COLO668 (cell line): ENCODE data around the gene PRPF38A.
"Not testable (repeated sequence)": the region's sequence is repeated elsewhere in the genome, so short reads cannot be mapped to it uniquely, and the experiment has no call there.

Experiments
- DNase-seq: peaks from one replicate; lab custom pipeline; 2025; ENCODE audit not compliant: unreplicated experiment; lab: John Stamatoyannopoulos, UW

Gene PRPF38A, protein sequence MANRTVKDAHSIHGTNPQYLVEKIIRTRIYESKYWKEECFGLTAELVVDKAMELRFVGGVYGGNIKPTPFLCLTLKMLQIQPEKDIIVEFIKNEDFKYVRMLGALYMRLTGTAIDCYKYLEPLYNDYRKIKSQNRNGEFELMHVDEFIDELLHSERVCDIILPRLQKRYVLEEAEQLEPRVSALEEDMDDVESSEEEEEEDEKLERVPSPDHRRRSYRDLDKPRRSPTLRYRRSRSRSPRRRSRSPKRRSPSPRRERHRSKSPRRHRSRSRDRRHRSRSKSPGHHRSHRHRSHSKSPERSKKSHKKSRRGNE

DNA sequence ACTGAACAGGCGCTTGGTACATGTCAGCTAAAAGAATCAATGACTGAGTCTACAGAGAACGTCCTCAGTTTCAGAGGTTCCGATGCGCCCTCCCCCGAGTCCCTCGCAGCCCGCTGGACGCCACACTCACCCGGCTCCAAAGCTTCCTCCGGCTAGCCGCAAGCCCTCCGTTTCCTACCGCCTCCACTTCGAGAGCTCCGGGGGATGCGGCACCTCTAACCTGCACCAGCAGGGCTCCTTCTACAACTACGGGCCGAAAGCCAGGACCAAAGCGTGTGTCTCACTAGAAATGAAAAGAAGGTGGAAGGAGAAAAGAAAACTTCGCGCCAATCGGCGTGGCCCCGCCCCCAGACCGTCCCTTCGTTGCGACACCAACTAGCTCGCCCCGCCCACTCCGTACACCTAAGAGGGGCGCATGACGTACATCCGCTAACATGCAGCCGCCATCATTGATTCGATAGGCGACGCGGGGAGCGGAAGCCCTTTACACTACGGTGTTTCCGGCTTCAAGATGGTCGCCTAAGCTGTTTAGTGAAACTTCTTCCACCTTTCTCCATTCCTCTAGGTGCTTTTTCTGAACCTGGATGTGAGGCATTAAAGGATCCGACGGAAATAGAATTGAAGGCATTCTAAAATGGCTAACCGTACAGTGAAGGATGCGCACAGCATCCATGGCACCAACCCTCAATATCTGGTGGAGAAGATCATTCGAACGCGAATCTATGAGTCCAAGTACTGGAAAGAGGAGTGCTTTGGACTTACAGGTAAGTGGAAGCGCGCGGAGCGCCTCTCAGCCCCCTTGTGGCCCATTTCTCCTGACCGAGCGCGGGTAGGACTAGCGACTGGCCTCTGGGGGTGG is at the start of gene PRPF38A, which contains the start of gene ORC1:
TSS of gene PRPF38A (plus strand) at position 487 of the 859 bp plus-strand sequence. CDS start at position 635, 148 bp downstream.
TSS of gene ORC1 (minus strand) at position 308 of the 859 bp plus-strand sequence. CDS start 2,200 bp downstream, outside the sequence.
- DNase-seq = peak; percentile 100

DNA sequence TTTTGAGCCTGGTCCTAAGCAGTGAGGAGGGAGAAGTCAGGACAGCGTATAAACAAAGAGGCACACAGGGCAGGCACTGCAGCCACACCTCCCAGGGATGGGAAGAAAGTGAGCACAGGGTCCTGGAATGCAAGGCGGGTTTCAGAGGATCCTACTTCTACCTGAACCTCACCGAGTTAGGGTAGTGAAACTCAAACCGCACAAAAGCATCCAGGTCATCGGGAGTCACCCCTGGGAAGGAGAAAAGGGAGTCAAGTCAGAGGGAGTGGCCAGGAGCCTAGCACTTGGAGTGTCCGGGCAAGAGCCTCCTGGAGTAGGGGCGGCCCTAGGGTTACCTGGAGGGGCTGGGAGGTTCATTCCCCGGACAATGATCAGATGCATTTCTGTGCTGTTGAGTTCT is 49.0 kb upstream of the PRPF38A start:
- no peak for DNase-seq

DNA sequence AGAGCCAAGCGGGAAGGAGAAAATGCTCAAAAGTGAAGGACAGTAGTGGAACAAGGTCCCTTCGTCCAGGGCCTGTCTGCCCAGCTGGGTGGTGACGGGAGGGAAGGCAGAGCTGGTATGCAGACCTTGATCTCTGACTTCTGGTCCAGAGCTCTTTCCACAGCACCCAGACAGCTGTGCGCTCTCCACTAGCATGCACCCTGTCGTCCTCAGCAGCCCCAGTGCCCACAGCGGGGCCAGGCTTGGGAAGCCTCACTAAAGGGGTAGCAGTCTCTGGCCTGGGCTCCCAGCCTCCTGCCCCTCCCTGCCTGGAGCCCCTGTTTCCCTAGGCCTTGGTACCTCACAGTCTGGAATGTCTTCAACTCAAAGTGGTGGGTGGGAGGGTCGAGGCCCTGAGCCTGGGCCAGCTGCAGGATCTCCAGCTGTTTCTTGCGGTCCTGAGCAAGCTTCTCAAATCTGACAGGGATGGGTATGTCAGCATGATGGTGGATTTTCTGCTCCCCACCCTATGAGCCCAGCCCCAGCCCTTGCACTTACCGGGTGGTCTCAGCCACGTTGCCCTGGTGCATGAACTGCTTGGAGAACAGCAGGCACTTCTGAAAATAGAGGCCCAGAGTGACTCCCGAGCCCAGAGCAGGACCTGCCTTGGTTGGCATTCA is 48.4 kb upstream of the PRPF38A start:
- no peak for DNase-seq

DNA sequence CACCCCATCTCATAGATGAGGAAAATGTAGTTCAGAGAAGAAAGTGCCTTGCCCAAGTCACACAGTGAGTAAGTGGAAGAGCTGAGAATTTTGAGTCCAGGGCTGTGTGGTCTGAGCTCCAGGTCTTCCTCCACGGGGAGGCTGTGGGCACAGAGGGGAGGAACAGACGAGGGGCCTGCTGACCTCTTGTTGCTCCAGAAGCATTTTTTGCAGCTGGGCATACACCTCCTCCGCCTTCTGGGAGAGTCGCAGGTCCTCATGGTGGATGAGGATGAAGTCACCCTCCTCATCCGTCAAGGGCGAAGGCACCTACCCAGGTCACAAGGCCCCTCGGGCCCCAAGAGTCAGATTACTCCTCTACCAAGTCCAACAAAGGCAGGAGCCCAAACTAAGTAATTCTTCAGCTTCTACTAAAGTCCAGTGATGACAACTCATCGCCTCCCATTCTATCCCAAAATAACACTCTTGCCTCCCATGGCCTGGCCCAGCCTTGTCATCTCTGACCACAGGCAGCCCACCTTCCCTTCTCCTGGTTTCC is 47.5 kb upstream of the PRPF38A start:
- DNase-seq = no peak

DNA sequence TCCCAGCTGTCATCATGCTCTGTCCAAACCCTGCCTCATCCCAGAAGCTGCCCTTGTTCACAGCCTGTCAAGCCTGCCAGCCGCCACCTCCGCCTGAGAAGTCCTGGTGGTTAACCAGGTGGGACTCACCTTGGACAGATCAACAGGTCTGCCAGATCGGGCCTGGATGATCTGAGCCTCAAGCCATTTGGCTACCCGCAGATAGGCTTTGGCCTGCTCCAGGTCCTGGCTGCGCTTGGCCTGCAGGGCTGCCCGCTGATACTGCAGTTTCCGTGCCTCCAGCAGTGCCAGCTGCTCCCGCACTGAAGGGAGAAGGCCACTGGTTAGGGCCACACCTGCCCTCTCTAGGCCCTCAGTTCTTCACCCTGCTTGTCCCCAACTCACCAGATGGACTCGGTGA is 47.0 kb upstream of the PRPF38A start:
- DNase-seq = no peak

DNA sequence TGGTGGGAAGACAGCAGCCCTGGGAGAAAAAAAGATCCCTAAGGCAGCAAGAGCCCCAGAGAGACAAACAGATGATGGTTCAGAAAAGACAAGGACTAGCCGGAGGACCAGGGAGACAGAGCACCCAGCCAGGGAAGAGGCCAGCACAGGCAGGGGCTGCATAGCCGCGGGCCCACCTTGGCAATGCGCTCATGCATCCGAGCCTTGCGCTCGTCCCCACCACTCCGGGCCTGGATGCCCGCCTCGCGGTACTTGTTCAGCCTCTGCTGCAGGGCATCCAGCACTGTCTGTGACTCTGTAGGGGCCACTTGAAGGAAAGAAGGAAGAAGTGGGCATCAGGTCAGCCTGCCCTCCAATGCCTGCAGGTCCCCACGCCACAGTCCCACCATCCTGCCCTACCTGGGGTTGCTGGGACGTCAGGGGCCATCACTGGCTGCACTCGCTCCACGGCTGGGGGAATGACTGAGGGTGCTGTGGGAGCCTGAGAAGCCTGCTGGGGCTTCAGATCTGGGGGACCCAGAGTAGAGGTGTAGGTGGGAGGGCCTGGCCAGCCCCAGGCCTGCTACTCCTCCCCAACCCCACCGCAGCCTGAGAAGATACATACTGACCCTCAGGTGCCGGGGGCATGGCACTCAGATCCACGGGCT is 45.4 kb upstream of the PRPF38A start:
- DNase-seq = no peak

DNA sequence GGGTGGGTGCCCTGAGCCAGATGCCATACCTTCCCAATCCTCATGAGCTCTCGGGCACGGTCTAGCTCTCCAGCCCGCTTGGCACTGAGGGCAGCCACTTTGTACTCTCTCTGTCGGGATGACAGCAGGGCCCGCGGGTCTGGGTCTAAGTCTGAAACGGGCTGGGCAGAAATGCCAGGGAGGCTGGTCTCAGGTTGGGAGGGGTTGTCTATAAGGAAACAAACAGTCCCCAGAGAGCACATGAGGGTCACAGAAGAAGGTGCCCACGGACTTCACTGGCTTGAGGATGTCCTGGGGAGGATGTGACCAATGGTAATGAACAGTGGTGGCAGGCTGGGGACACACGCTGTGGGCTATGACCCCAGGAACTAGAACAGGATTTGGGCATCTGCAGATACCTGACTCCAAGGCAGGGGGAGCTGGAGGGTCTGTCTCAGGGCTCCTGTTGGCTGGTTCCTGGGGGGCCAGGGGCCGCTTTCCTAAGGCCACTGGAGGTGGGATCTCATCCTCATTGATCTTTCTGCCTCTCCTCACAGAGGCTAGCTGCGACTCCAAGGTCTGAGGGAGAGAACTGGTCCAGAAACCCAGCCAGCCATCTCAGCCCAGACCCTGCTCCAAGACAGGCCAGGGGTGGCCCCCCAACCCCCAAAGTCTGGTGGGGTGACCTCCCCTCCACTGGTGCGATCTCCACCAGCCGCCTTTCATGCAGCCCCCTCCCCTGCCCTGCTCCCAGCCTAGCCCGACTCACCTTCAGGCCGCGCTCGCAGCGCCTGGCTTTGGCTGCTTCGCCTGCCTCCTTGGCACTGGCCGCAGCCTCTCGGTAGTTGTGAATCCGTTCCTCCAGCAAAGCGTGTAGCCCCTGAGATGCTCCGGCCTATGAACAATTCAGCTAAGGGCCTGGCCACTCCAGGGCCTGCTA is 44.5 kb upstream of the PRPF38A start:
- DNase-seq = no peak

DNA sequence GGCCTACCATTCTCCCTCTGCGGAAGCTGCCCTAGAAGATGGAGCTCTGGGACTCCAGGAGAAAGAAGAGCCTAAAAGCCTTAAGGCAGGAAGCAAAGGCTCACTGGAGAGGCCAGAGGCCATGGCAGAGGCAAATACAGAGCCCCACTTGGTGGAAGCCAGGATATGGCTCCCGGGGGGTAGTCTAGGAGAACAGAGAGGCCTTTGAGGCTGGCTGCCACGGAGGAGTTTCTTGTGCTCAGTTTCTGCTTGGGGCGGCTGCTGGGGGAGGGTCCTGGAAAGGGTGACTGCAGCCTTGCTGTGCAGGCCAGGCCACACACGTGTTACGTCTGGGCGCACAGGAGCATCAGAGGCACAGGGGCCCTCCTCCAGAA is 43.8 kb upstream of the PRPF38A start:
- DNase-seq = no peak

DNA sequence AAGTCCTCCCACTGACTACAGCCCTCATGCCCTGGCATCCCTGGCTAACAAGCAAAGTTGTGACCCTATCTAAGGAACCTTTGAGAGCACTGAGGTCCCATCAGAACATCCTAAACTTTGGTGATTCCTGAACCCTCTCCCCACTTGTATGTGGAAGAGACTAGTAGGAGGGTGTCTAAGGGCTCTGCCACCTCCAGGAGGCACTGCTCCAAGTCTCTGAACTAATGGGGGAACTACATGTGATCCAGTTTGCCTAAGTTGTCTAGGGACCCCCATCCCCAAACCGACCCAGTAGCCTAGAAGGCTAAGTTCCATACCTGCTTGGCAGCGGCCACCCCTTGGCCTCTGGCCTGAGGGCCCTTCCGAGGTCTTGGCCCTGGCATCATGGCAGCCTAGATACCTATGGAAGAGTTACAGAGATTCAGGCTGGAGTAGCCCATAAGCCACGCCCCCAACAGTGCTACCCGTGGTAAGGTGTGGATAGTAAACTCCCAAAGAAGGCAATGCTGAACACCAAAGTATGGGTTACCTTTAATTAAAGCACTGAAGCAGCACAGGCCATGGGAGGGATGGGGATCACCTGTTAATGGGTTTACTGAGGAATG is 40.1 kb upstream of the PRPF38A start:
- DNase-seq = peak; percentile 27

DNA sequence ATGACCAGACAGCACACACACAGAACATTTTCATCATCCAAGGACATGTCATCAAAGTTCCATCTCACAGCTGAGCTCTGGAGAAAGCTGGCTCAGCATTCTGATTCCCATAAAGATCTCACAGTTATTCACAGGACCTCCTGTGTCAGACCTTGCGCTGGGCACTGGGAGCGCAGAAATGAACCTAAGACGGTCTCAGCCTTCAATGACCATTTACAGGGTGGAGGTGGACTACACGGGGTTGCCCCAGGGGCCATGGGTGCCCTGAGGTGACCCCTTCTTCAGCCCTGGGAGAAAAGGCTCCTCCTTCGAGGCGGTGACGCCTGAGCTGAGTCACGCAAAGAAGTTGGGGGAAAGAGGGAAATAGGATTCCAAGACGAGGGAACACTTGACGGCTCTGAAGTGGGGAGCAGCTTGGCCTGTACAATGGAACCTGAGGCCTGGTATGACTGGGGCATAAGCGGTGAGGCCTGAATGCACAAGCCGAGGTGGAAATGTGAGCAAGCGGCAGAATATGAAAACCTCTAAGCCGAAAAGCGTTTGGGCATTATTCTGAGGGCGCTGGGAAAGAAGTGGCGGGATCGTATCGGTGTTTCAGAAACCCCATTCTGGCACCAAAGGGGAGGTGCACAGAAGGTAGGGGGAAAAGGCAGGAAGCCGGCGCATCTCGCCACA is 39.2 kb upstream of the PRPF38A start:
- DNase-seq = peak; percentile 54

DNA sequence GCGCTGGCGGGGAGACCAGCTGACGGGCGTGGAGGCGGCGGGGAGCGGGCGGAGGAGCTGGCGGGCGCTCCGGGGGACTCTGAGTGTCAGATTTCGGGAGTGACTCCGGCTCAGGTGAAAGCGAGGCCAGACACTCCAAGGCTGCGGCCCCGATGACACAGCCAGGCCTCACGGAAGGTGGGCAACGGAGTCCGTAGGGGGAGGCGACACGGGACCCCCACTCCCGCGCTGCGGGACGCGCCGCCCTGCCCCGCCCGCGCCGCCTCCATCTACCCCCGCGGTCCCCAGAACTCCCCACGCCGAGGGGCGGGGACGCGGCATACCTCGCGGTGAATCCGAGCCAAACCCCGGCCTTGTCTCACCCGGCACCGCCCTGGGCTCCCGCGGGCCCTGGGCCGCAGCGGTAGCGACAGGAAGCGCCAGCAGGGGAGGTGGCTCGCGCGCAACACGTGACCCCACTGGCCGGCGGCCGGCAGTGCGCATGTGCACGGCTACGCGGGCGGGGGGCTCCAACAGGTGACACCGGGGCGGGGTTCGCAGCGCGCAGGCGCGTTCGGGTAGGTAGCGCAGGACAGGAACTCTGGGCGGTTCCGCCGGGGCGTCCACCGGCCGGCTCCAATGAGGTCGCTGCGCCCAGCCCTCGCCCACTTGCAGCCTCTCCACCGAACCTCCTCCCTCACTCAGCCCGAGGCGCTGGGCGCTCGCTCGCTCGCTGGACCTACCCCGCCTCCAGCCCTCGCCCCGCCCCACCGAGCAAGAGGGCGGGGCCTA is 38.5 kb upstream of the PRPF38A start, which contains the start of gene CC2D1B:
TSS of gene CC2D1B (minus strand) at position 460 of the 771 bp plus-strand sequence. CDS start 1,585 bp downstream, outside the sequence.
- peak; percentile 100 for DNase-seq

DNA sequence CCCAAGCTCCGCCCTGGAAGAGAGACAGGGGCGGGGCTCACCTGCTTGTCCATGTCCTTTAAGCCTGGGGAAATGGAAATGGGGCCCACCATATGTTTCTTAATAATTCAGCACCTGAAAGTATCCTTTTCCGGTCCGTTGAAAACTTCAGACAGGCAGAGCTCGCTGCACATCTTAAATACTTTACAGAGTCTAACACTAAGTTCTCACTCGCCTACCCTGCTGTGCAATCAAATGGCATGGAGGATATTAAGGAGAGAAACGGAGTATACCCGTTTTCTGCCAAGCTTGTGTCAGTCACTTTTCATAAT is 37.9 kb upstream of the PRPF38A start:
- no peak for DNase-seq

DNA sequence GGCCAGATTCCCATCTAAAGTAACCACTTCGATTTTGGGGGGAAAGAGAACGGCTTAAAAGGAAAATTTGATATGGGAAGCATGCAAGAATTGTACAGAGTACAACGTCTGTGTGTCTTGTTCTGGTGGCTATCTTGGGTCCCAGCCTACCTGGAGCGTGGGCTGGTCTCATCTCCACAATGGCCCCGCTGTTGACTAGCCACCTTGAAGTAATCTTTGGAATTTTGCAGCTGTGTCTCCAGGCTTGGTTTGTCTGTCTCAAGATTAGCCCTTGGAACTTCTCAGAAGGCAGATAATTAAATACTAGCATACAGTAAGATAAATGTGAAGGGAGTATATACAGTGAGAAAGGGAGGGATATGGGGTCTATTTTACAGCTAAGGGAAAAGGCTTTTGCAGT is 37.1 kb upstream of the PRPF38A start:
- no peak for DNase-seq

DNA sequence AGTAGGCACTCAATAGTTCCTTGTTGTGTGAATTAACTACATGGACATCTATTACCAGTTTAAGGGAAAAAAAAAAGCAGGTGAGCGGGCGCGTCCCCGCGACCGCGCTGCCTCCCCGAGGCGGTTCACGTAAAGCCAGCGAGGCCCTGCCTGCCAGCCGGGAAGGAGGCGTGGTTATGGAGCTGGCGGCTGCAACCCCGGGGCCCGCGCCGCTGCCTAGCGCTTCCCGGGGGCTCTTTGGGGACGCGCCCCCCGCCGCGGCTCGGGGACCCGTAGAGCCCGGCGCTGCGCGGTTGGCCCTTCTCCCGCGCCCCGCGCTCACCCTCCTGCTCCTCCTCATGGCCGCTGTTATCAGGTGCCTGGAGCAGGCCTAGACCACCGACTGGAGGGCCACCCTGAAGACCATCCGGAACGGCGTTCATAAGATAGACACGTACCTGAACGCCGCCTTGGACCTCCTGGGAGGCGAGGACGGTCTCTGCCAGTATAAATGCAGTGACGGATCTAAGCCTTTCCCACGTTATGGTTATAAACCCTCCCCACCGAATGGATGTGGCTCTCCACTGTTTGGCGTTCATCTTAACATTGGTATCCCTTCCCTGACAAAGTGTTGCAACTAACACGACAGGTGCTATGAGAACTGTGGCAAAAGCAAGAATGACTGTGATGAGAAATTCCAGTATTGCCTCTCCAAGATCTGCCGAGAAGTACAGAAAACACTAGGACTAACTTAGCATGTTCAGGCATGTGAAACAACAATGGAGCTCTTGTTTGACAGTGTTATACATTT is 35.8 kb upstream of the PRPF38A start:
- peak; percentile 94 for DNase-seq

DNA sequence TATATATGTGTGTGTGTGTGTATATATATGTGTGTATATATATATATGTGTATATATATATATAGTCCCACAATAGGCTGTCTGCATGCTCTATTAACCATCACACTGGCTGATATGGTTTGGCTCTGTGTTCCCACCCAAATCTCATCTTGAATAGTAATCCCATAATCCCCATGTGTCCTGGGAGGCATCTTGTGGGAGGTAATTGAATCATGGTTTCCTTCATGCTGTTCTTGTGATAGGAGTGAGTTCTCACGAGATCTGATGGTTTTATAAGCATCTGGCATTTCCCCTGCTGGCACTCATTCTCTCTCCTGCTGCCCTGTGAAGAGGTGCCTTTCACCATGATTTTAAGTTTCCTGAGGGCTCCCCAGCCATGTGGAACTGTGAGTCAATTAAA is 34.6 kb upstream of the PRPF38A start:
- DNase-seq = not testable (repeated sequence)

DNA sequence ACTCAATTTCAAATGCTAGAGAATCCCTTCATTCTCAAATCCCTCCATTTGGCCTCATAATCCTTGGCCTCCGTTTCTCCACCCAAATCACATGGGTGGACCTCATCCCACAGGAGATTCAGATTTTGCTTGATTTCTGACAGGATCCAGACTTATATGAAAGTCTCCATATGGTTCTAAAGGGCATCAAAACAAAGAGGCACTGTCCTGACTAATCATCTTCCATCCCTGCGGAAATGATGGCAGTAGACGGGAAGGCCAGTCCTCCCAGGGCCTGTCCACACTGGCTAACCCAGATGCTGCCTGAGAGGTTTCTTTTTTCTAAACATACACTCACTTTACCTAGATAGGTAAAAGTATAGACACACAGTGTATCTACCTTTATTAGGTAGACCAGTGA is 19.0 kb upstream of the PRPF38A start:
- no peak for DNase-seq

DNA sequence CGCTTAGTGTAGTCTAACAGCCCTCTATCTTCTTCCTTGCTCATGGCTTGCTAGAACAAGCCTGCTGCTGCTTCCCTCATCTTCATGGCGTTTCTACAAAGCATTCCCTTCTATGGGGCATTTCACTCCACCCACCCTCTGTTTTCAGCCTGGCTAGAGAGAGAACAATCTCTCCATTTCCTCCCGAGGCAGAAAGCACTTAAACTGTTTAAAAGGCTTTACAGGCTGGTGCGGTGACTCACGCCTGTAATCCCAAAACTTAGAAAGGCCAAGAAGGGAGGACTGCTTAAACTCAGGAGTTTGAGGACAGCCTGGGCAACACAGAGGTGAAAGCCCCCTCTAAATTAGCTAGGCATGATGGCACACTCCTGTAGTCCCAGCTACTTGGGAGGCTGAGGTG is 17.9 kb upstream of the PRPF38A start:
- DNase-seq = no peak
